ENCODE measurements around the gene MRPS22.
"Not testable (repeated sequence)": the region's sequence is repeated elsewhere in the genome, so short reads cannot be mapped to it uniquely, and the experiment has no call there.

The MRPS22 gene

GRCh38 chr3:139312416-139312815 lies 31.4 kb upstream of the MRPS22 start:
- DNase-seq: no peak

- DNase-seq: no peak
Observed at GRCh38 chr3:139312959-139313358, 30.9 kb upstream of the MRPS22 start.

GRCh38 chr3:139313921-139314320 lies 29.9 kb upstream of the MRPS22 start:
- DNase-seq: no peak

- no peak for DNase-seq
Observed at GRCh38 chr3:139317215-139317614, 26.6 kb upstream of the MRPS22 start.

- no peak for DNase-seq
Observed at GRCh38 chr3:139317660-139318430, 26.0 kb upstream of the MRPS22 start.

- DNase-seq: no peak
Observed at GRCh38 chr3:139318431-139318816, 25.4 kb upstream of the MRPS22 start.

GRCh38 chr3:139318826-139319225 lies 25.0 kb upstream of the MRPS22 start:
- no peak for DNase-seq

- DNase-seq: no peak
Observed at GRCh38 chr3:139319428-139320402, 24.1 kb upstream of the MRPS22 start.

GRCh38 chr3:139320551-139321309 lies 23.1 kb upstream of the MRPS22 start:
- no peak for DNase-seq

- DNase-seq: no peak
Observed at GRCh38 chr3:139322346-139322745, 21.5 kb upstream of the MRPS22 start.

GRCh38 chr3:139323146-139323545 lies 20.7 kb upstream of the MRPS22 start:
- DNase-seq: no peak

GRCh38 chr3:139324456-139324855 lies 19.4 kb upstream of the MRPS22 start:
- no peak for DNase-seq

- DNase-seq: no peak
Observed at GRCh38 chr3:139325551-139325950, 18.3 kb upstream of the MRPS22 start.

GRCh38 chr3:139326131-139326530 lies 17.7 kb upstream of the MRPS22 start:
- no peak for DNase-seq

GRCh38 chr3:139326707-139327106 lies 17.1 kb upstream of the MRPS22 start:
- no peak for DNase-seq

- DNase-seq: no peak
Observed at GRCh38 chr3:139327231-139327630, 16.6 kb upstream of the MRPS22 start.

- no peak for DNase-seq
Observed at GRCh38 chr3:139327861-139328260, 16.0 kb upstream of the MRPS22 start.

GRCh38 chr3:139328356-139328755 lies 15.5 kb upstream of the MRPS22 start:
- no peak for DNase-seq

- DNase-seq: no peak
Observed at GRCh38 chr3:139329364-139329850, 14.4 kb upstream of the MRPS22 start.

GRCh38 chr3:139332092-139332491 lies 11.7 kb upstream of the MRPS22 start:
- no peak for DNase-seq

- not testable (repeated sequence) for DNase-seq
Observed at GRCh38 chr3:139334675-139335074, 9.1 kb upstream of the MRPS22 start.

GRCh38 chr3:139338405-139338804 lies 5.4 kb upstream of the MRPS22 start:
- no peak for DNase-seq
